Daoy (cell line): ENCODE data around the gene GALK2. TPM values are rescaled to one million over a fixed set of nuclear protein-coding genes. Genes with fewer than 3 reads are reported as not detected.
"Not testable (repeated sequence)": the region's sequence is repeated elsewhere in the genome, so short reads cannot be mapped to it uniquely, and the experiment has no call there.

ENCODE experiments used
- DNase-seq: peaks from one replicate; pipeline ENCODE4 v3.0.0-alpha.2; 2015; ENCODE audit warnings: low read depth
- total RNA-seq: library from RNA; depleted of rRNA; stranded (reverse); fragments of >200 nt; shearing (Covaris generic); gene quantifications from 2 replicates; pipeline ENCODE4 v1.2.3, GENCODE V29; 2014; rRNA removed

The GALK2 gene
- total RNA-seq, 1 experiment from 2014 or later = 32.0 TPM

DNA sequence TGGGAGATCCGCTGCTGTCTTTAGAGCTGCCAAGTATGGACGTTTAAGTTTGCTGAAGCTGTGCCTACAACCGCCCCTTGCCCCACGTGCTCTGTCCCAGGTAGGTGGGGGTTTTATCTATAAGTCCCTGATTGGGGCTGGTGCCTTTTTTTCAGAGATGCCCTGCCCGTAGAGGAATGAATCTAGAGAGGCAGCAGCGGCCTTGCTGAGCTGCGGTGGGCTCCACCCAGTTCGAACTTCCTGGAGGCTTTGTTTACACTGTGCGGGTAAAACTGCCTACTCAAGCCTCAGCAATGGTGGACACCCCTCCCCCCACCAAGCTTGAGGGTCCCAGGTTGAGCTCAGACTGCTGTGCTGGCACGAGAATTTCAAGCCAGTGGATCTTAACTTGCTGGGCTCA, 169.6 kb downstream of the GALK2 start:
- no peak for DNase-seq

DNA sequence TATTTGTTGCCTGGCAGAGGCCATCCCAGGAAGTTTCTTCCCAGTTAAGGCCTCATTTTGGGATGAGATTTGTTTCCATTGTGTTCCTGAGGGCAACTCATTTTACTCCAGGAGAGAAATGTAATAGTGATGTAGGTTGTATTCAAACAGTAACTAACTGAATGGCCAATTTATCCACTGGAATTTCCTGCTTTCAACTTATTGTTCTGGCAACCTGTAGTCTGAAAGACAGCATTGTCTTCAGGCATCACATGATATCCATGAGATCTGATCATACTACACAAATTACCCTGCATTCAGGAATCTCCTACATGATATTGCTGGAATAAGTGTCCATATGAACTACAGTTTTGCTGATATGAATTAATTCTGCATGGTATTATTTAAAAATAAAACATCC, 173.5 kb downstream of the GALK2 start:
- no peak for DNase-seq

GRCh38 chr15:49354439-49354838, 184.4 kb downstream of the GALK2 start:
- not testable (repeated sequence) for DNase-seq

DNA sequence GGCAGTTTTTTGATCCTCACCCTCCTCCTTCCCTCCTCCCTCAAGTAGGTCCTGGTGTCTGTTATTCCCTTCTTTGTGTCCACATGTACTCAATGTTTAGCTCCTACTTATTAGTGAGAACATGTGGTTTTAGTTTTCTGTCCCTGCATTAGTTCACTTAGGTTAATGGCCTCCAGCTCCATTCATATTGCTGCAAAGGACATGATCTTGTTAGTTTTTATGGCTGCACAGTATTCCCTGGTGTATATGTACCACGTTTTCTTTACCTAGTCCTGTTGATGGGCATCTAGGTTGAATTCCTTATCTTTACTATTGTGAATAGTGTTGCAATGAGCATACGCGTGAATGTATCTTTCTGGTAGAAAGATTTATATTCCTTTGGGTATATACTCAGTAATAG, 191.3 kb downstream of the GALK2 start:
- no peak for DNase-seq

GRCh38 chr15:49366496-49366895, 196.4 kb downstream of the GALK2 start:
- no peak for DNase-seq

DNA sequence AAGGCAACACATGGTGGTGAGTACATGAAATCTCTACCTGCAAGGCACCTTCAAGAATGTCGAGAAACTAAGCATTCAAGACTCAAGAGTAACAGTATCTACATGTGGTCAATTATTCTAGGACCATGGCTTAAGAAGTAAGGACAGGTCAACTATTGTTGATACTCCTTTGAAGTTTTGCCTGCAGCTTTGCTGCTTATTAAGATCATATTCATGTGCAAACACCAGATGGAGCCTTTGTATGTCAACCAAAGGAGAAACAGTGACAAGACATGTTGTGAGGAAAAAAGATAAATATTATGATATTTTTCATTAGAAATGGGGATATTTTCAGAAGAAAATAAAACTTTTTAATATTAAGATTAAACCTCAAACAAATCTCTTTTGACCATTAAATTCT, 200.7 kb downstream of the GALK2 start:
- no peak for DNase-seq

DNA sequence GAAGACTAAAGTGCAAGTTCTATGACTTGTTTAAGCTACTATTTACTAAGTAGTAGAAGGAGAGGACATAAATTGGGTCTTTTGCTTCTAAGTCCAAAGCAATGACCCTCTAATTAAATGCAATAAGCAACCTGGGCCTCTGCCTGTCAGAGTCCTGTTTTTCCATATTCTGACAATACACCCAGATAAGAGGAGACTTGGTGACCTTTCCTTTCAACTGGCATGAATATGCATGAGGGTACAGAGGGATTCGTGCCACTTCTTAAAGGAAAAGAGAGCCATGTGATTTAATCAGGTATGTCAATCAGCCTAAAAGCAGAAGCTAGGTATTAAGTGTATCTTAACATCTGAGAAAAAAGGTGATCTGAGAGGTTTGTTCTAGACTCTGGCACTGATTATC, 202.3 kb downstream of the GALK2 start:
- no peak for DNase-seq

- no peak for DNase-seq
Observed at GRCh38 chr15:49379996-49380395, 209.9 kb downstream of the GALK2 start.

DNA sequence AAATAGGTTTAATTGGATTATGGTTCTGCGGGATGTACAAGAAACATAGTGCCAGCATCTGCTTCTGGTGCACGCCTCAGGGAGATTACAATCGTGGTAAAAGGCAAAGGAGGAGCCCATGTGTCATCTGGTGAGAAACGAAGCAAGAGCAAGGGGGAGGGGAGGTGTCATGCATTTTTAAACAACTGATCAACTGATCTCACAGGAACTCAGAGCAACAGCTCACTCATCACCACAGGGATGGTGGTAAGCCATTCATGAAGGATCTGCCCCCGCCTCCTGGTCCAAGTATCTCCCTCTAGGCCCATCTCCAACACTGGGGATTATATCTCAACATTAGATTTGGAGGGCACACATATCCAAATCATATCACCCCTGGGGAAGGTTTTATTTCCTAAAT, 210.9 kb downstream of the GALK2 start:
- DNase-seq = peak; percentile 4

Other genes with a start within 250 kb of the GALK2 start
- gene SHC4, start 206.3 kb upstream of the GALK2 start, total RNA-seq = 0.24 and 1.3 TPM in 2 replicates
- gene SECISBP2L, start 123.8 kb upstream of the GALK2 start, total RNA-seq = 8.6 and 10.9 TPM in 2 replicates
- 79.1 and 88.4 TPM in 2 replicates for gene COPS2, start 14.6 kb upstream of the GALK2 start, total RNA-seq